NCI-H526 (cell line): ENCODE data around the gene CACNA2D3.
"Not testable (repeated sequence)": the region's sequence is repeated elsewhere in the genome, so short reads cannot be mapped to it uniquely, and the experiment has no call there.

Experiments
- DNase-seq, 2 experiments: peaks; one replicate each; lab custom pipeline; 2025; lab: John Stamatoyannopoulos, UW

CACNA2D3 gene

GRCh38 chr3:54122324-54123002 lies at the start of gene CACNA2D3:
TSS of gene CACNA2D3 (plus strand) at chr3:54122552.
- peak; percentile 39 to 91 for DNase-seq

GRCh38 chr3:54073386-54073785 lies 49.0 kb upstream of the CACNA2D3 start:
- no peak for DNase-seq

GRCh38 chr3:54079314-54079713 lies 43.0 kb upstream of the CACNA2D3 start:
- DNase-seq = no peak

DNA sequence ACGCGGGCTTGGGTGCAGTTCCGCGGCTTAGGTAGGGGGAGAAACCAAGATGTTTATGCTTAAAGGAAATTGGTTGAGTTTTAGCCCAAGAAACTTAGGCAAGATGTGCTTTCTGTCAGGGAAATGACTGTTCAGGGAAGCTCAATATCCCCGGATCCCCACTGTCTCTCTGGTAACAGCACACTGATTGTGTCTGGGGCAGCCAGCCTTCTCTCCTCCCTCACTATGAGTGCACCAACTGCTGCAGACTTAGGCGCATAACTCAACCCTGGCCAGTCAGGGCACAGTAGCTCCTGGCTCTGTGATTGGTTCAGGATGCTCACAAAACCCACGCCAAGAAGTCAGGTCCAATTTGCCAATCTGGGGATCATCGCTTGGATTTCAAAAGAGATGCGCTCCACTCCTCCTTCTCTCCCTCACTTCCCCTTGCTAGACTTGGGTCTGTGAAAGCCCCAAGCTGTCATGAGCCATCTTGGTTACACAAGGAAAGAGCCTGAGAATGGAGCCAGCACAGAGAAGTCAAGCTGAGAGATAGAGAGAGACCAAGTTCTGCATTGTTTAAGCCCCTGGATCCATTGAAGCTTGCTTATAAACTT lies 42.5 kb upstream of the CACNA2D3 start:
- DNase-seq = no peak

- no peak for DNase-seq
Observed at GRCh38 chr3:54083921-54084320, 38.4 kb upstream of the CACNA2D3 start.

DNA sequence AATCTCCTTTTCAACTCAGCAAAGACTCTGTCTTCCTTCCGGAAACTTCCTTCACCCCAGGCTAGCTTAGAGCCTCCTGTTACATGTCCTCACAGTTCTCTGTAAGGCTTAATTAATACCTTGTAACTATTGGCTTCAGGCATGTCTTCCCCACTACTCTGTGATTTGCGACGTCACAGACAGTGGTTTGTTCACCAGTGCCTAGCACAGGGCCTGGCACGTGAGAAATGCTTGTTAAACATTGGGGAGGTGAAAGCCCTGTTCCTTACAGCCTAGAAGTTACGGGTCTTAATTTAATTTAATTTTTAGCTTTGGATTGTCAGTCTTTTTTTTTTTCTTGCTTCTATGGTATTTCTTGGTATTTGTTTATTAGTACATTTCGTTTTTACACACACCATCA lies 36.4 kb upstream of the CACNA2D3 start:
- no peak for DNase-seq

DNA sequence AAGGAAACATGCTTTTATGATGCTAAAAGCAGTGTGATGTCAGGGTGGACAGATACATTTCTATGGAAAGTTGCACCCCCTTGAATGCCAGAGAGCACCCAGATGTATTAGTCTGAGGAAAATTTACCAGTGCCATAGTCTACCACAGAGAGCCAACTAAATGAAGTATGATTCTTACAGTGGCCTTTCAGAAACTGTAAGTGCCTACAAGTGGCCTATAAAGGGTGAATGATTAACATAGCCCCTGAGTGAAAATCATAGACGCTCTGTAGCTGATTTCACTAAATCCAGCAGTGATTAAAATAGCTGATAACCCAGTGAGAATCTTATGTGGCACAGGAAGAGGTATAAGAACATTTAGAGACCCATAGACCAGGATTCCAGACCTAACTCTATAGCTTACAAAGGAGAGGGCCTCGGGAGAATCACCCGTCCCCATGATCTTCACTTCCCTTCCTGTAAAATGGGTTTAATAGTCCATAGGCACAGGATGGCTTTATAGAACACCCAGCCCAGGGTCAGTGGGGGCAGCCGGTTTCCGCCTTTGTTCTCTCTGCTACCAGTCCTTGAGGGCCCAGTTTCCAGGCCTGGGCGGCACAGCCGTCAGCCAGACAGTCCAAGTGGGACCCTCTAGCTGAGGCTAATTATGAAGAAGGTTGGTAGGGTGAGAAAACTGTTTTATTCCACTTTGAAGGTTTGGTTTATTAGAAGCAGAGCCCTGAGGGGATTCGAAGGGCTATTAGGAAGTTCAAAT lies 35.5 kb upstream of the CACNA2D3 start:
- DNase-seq = no peak

DNA sequence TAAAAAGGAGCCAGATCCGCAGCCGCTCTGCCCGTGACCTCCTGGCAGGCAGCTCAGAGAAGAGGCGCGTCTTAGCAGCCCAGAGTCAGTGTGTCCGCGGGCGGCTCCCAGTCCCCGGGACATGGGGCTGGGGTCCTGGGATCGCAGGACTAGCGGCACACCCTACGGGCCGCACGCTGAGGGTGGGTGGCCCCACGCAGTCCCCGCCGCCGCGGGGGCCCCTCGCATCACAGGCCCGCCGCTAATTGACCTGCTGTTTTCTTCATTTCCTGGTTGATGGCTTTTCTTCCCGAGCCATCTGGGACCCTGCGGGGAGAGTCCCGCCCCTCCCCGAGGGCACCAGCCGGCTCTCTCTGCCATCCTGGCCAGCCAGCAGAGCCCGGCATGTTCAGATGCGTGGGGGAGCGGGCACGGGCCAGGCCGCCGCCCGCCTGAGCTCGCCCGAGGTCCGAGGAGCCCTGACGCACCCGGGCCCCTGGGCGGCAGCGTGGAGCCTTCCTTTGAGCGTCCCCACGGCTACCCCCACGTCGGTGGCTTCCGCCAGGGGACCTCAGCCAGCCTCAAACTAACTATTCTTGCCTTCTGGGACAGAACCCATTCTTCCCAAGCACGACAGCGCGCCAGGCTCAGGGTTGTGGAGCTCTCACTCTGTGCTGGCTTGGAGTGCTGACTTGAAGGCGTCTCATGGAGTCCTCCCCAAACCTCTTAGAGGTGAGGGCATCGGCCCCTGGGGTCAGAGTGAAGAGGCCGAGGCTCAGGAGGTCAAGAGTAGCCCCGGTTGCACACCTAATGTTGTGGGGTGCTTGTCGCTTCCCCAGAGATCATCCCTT lies 34.6 kb upstream of the CACNA2D3 start:
- DNase-seq = no peak

- DNase-seq = no peak
Observed at GRCh38 chr3:54093491-54094248, 28.7 kb upstream of the CACNA2D3 start.

GRCh38 chr3:54094926-54095325 lies 27.4 kb upstream of the CACNA2D3 start:
- DNase-seq = no peak

DNA sequence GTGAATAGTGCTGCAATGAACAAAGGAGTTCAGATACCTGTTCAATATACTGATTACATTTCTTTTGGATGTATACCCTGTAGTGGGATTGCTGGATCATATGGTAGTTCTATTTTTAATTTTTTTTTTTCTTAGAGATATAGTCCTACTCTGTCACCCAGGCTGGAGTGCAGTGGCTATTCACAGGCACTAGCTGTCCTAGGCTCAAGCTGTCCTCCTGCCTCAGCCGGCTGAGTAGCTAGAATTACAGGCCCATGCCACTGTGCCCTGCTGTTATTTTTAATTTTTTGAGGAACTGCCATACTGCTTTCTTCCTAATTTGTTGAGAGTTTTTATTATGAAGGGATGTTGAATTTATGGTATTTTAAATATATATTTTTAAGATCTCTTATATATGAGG lies 23.0 kb upstream of the CACNA2D3 start:
- DNase-seq = no peak

GRCh38 chr3:54104084-54104483 lies 18.3 kb upstream of the CACNA2D3 start:
- DNase-seq = no peak

- DNase-seq = not testable (repeated sequence)
Observed at GRCh38 chr3:54116129-54116528, 6.2 kb upstream of the CACNA2D3 start.

DNA sequence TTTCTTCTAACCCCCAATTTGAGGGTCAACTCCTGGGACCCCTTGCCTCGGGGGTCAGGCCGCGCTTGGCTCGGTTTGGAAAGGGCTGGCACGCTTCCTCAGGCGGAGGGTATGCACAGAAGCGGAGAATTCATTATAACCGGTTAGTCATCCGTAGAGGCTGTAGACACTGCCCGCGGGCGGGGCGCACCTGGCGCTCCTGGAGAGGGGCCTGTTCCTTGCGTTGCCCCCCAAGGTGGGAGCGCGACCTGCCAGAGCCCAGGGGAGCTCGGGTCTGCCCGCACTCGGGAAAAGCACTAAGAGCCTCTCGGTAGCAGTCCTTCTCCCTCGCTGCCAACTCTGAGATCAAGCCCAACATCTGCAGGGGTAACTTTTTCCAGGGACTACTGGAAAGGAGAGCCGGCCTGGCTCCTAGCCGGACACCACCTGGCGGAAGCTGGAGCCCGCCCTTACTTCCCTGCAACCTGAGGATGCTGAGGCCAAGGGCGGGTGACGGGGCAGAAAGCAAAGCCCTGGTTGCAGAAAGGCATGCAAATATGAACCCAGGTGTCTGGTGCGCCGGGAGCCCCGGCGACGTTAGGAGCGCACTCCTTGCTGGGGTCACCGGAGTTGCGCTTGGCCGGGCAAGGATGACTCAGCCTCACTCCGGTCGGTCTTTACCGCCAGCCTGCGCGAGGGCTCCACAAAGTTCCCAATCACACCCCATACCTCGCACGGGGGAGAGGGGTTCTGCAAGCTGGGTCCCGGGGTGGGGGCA lies 1.5 kb upstream of the CACNA2D3 start:
- peak; percentile 79 to 90 for DNase-seq

GRCh38 chr3:54121414-54122323 lies 683 bp upstream of the CACNA2D3 start:
- peak in 1 of 2 experiments; percentile 78 for DNase-seq

GRCh38 chr3:54123003-54123775 lies 837 bp downstream of the CACNA2D3 start:
- peak; percentile 14 to 47 for DNase-seq

- DNase-seq = peak; percentile 14 to 47
Observed at GRCh38 chr3:54123776-54124196, 1.4 kb downstream of the CACNA2D3 start.

DNA sequence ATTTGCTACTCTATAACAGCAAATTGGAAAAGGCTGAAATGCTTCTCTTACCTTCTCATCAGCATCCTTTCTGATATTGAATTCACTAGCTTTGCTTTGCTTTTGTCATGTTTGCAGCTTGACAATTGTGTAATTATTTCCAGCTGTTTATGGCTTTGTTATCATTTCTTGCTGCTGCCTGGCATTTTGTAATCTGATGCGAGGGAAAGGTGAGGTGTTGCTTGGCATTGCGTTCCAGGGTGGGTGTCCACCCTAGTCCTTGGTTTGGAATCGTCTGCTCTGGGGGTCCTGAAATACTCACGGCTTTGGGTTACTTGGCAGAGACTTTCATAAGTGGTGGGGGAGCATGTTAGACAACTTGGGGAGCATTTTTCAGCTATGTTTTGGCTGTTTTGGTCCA lies 2.9 kb downstream of the CACNA2D3 start:
- no peak for DNase-seq

DNA sequence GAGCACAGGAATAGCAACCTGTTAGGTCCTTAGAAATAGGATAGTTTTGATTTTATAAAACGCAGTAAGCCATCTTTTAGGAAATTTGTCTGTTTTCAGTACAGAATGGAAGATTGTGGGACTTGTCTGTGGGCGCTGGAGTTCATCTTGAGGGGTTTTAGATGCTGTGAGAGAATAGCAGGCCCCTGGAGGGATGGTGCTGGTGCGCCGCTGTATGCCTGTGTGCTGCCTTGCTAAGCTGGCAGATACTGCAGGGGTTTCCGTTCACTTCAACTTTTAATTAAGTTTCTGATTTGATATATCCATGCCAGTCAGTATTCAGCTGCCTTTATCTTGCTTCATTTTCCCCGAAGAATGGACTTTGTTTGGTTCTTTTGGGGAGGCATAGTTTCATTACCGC lies 4.2 kb downstream of the CACNA2D3 start:
- DNase-seq = no peak
